A673 (cell line): ENCODE results near the gene KRTAP1-5. TPM values are rescaled to one million over a fixed set of nuclear protein-coding genes. Genes with fewer than 3 reads are reported as not detected.

Experiments
- BruUV-seq: library from RNA; stranded (reverse); fragments of 400-500 nt; replicated peaks from 2 replicates; lab custom pipeline; 2021; lab: Mats Ljungman, UMichigan
- CTCF ChIA-PET: fragments of 300-600 bp; sonication (Branson Sonifier 250); formaldehyde crosslinking; loops from one replicate; lab custom pipeline; 2022; ENCODE audit warnings: antibody characterized with exemption; lab: Charles Lee
- POLR2A ChIA-PET: fragments of 300-600 bp; sonication (Branson Sonifier 250); formaldehyde crosslinking; loops from one replicate; lab custom pipeline; 2022; ENCODE audit warnings: antibody characterized with exemption; ENCODE audit not compliant: low non-redundant PET; lab: Charles Lee
- DNase-seq: peaks from one replicate; pipeline ENCODE4 v3.0.0-alpha.2; 2015; ENCODE audit warnings: low spot score
- H3K27ac ChIP-seq: fragments of 200-600 bp; sonication (generic); 2 replicates; pipeline ENCODE4 v1.5.1; 2016; ENCODE audit warnings: mixed run types, low read depth, mild to moderate bottlenecking, mixed read lengths, antibody characterized with exemption, low read length; ENCODE audit not compliant: poor library complexity, severe bottlenecking
- H3K27me3 ChIP-seq: fragments of 200-600 bp; sonication (generic); replicated peaks from 2 replicates; pipeline ENCODE4 v1.6.1; 2017; ENCODE audit warnings: mixed run types, low read depth, mild to moderate bottlenecking, mixed read lengths, antibody characterized with exemption, low read length; ENCODE audit not compliant: insufficient read depth, poor library complexity
- H3K36me3 ChIP-seq: fragments of 200-600 bp; sonication (generic); 2 replicates; pipeline ENCODE4 v1.6.1; 2016; ENCODE audit warnings: mixed run types, mild to moderate bottlenecking, mixed read lengths, antibody characterized with exemption, low read length; ENCODE audit not compliant: insufficient read depth, poor library complexity, severe bottlenecking
- H3K4me1 ChIP-seq: fragments of 200-600 bp; sonication (generic); 2 replicates; pipeline ENCODE4 v1.6.1; 2017; ENCODE audit warnings: mixed run types, mild to moderate bottlenecking, mixed read lengths, antibody characterized with exemption, low read length; ENCODE audit not compliant: insufficient read depth, poor library complexity, severe bottlenecking
- H3K4me3 ChIP-seq: fragments of 200-600 bp; sonication (generic); 2 replicates; pipeline ENCODE4 v1.5.1; 2016; ENCODE audit warnings: low read depth, mixed run types, mild to moderate bottlenecking, mixed read lengths, low read length; ENCODE audit not compliant: poor library complexity, severe bottlenecking
- H3K9me3 ChIP-seq: fragments of 200-600 bp; sonication (generic); 2 replicates; pipeline ENCODE4 v1.6.1; 2016; ENCODE audit warnings: mixed run types, low read depth, mild to moderate bottlenecking, mixed read lengths, antibody characterized with exemption, low read length; ENCODE audit not compliant: poor library complexity, severe bottlenecking
- EZH2 ChIP-seq: fragments of 200-600 bp; sonication (generic); IDR thresholded peaks from 2 replicates; pipeline ENCODE4 v1.6.1; 2017; ENCODE audit warnings: borderline replicate concordance, low read depth, mild to moderate bottlenecking, mixed read lengths, antibody characterized with exemption, low read length; ENCODE audit not compliant: poor library complexity, severe bottlenecking
- intact Hi-C: fragments of 100-400 bp; cut with micrococcal nuclease; formaldehyde crosslinking; loops from one replicate; pipeline ENCODE4 v1.10.0; 2022; ENCODE audit not compliant: unreplicated experiment
- total RNA-seq: library from RNA; stranded (reverse); gene quantifications from 2 replicates; pipeline ENCODE4 v1.2.3, GENCODE V29; 2021
- TF ChIP-seq, protein P1 (sequence below): fragments of 300-800, 200-600 bp; sonication (generic); conservative IDR thresholded peaks from 2 replicates; pipeline ENCODE4 v1.5.1; 2017; ENCODE audit warnings: low read depth, mild to moderate bottlenecking, antibody characterized with exemption, low read length, moderate library complexity, mixed read lengths

Gene KRTAP1-5
- total RNA-seq, 1 experiment from 2014 or later, result not detected

DNA sequence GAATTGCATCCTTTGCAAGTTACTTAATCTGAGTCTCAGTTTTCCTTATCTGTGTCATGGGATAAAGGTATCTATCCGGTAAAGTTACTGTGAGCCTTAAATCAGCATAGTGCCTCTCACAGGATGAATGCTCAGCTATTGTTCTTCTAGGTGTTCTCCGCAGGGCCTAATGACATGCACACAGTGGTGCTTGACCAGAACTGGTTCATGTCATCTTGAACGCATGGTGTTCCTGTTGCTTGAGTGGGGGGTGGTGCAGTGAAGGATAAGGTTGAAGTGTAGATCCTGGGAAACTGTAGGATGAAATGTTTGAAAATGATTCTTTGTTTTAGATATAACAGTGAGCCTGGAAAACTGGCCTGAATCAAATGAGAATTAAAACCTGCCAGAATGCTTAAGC is 46.9 kb downstream of the KRTAP1-5 start:
- Histone ChIP-seq H3K27ac (no peak overlapping the region), H3K4me1 (no peaks in the 10 kb centered on the region), H3K27me3 (no peaks in the 10 kb centered on the region), H3K36me3 (no peaks in the 10 kb centered on the region), H3K9me3 (no peaks in the 10 kb centered on the region), H3K4me3 (no peak overlapping the region)
- POLR2A ChIA-PET, result no interaction called here
- DNase-seq, result no peak
- no TSS peak for BruUV-seq
- intact Hi-C loops, result no loop called here
- CTCF ChIA-PET, result no interaction called here
- TF ChIP-seq EZH2, result no peak
- TF ChIP-seq, protein P1, sequence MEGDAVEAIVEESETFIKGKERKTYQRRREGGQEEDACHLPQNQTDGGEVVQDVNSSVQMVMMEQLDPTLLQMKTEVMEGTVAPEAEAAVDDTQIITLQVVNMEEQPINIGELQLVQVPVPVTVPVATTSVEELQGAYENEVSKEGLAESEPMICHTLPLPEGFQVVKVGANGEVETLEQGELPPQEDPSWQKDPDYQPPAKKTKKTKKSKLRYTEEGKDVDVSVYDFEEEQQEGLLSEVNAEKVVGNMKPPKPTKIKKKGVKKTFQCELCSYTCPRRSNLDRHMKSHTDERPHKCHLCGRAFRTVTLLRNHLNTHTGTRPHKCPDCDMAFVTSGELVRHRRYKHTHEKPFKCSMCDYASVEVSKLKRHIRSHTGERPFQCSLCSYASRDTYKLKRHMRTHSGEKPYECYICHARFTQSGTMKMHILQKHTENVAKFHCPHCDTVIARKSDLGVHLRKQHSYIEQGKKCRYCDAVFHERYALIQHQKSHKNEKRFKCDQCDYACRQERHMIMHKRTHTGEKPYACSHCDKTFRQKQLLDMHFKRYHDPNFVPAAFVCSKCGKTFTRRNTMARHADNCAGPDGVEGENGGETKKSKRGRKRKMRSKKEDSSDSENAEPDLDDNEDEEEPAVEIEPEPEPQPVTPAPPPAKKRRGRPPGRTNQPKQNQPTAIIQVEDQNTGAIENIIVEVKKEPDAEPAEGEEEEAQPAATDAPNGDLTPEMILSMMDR, result no peak

DNA sequence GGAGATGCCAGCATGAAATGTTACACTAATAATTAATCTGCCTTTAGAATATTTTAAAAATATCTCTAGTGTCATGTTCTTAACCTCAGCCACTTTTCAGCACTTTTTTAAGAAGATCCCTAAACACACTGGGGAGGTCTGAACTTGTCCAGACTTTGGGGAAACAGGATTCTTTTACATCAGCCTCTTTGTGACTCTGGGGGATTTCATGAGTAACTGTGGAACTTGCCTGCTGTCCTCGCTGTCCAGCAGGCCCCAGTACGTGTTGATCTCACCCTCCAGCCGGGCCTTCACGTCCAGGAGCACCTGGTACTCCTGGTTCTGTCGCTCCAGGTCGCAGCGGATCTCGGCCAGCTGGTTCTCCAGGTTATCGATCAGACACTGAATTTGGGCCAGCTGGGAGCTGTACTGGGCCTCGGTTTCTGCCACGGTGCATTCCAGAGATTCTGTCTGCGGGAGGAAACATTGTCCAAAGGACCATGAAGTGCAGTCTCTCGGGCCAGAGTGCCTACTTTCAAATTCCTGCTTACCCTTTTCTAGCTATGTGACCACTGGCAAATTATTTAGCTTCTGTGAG is 48.3 kb downstream of the KRTAP1-5 start:
- no peak overlapping the region for H3K27ac ChIP-seq
- no peaks in the 10 kb centered on the region for H3K36me3 ChIP-seq
- H3K9me3 ChIP-seq, result no peaks in the 10 kb centered on the region
- no peaks in the 10 kb centered on the region for H3K27me3 ChIP-seq
- intact Hi-C loops, result no loop called here
- CTCF ChIA-PET, result no interaction called here
- POLR2A ChIA-PET, result no interaction called here
- BruUV-seq, result no TSS peak
- no peak for DNase-seq
- no peaks in the 10 kb centered on the region for H3K4me1 ChIP-seq
- TF ChIP-seq EZH2, result no peak
- TF ChIP-seq, protein P1, result no peak
- no peak overlapping the region for H3K4me3 ChIP-seq

Other genes with a start within 250 kb of the KRTAP1-5 start
- gene KRT27, start 244.7 kb downstream of the KRTAP1-5 start, total RNA-seq, result not detected in 2 replicates
- gene KRT28, start 227.2 kb downstream of the KRTAP1-5 start, total RNA-seq, result not detected in 2 replicates
- 35.0 and 36.2 TPM in 2 replicates for gene KRT10, start 204.6 kb downstream of the KRTAP1-5 start, total RNA-seq
- gene KRT12, start 160.0 kb downstream of the KRTAP1-5 start, total RNA-seq, result not detected in 2 replicates
- gene KRT20, start 142.0 kb downstream of the KRTAP1-5 start, total RNA-seq, result not detected in 2 replicates
- not detected in 2 replicates for gene KRT23, start 89.6 kb downstream of the KRTAP1-5 start, total RNA-seq
- gene KRT39, start 60.3 kb downstream of the KRTAP1-5 start, total RNA-seq, result not detected in 2 replicates
- 0.98 and 1.1 TPM in 2 replicates for gene KRT40, start 42.9 kb downstream of the KRTAP1-5 start, total RNA-seq
- not detected in 2 replicates for gene KRTAP3-3, start 33.0 kb downstream of the KRTAP1-5 start, total RNA-seq
- gene KRTAP3-2, start 27.3 kb downstream of the KRTAP1-5 start, total RNA-seq, result not detected in 2 replicates
- gene KRTAP3-1, start 18.1 kb downstream of the KRTAP1-5 start, total RNA-seq, result not detected in 2 replicates
- not detected in 2 replicates for gene KRTAP1-4, start 3.0 kb upstream of the KRTAP1-5 start, total RNA-seq
- not detected in 2 replicates for gene KRTAP1-3, start 7.7 kb upstream of the KRTAP1-5 start, total RNA-seq
- not detected in 2 replicates for gene KRTAP1-1, start 14.2 kb upstream of the KRTAP1-5 start, total RNA-seq
- not detected in 2 replicates for gene KRTAP2-1, start 20.1 kb upstream of the KRTAP1-5 start, total RNA-seq
- gene KRTAP2-2, start 28.0 kb upstream of the KRTAP1-5 start, total RNA-seq, result not detected in 2 replicates
- gene KRTAP2-3, start 32.9 kb upstream of the KRTAP1-5 start, total RNA-seq, result not detected in 2 replicates
- gene KRTAP2-4, start 38.7 kb upstream of the KRTAP1-5 start, total RNA-seq, result not detected in 2 replicates
- gene KRTAP4-7, start 56.9 kb upstream of the KRTAP1-5 start, total RNA-seq, result not detected in 2 replicates
- gene KRTAP4-8, start 70.9 kb upstream of the KRTAP1-5 start, total RNA-seq, result not detected in 2 replicates
- gene KRTAP4-16, start 75.0 kb upstream of the KRTAP1-5 start, total RNA-seq, result not detected in 2 replicates
- gene KRTAP4-9, start 78.2 kb upstream of the KRTAP1-5 start, total RNA-seq, result 1.0 and 1.2 TPM in 2 replicates
- not detected in 2 replicates for gene KRTAP4-11, start 91.2 kb upstream of the KRTAP1-5 start, total RNA-seq
- gene KRTAP4-12, start 97.0 kb upstream of the KRTAP1-5 start, total RNA-seq, result not detected in 2 replicates
- not detected in 2 replicates for gene KRTAP4-6, start 113.3 kb upstream of the KRTAP1-5 start, total RNA-seq
- gene KRTAP4-5, start 122.6 kb upstream of the KRTAP1-5 start, total RNA-seq, result not detected in 2 replicates
- gene KRTAP4-4, start 133.5 kb upstream of the KRTAP1-5 start, total RNA-seq, result not detected in 2 replicates
- gene KRTAP4-3, start 141.0 kb upstream of the KRTAP1-5 start, total RNA-seq, result not detected in 2 replicates
- not detected in 2 replicates for gene KRTAP4-2, start 151.0 kb upstream of the KRTAP1-5 start, total RNA-seq
- not detected in 2 replicates for gene KRTAP4-1, start 157.7 kb upstream of the KRTAP1-5 start, total RNA-seq
- gene KRTAP9-1, start 162.7 kb upstream of the KRTAP1-5 start, total RNA-seq, result not detected in 2 replicates
- not detected in 2 replicates for gene KRTAP9-2, start 199.4 kb upstream of the KRTAP1-5 start, total RNA-seq
- gene KRTAP9-3, start 205.2 kb upstream of the KRTAP1-5 start, total RNA-seq, result not detected in 2 replicates
- not detected in 2 replicates for gene KRTAP9-8, start 210.8 kb upstream of the KRTAP1-5 start, total RNA-seq
- not detected in 2 replicates for gene KRTAP9-4, start 222.5 kb upstream of the KRTAP1-5 start, total RNA-seq
- gene KRTAP9-9, start 228.2 kb upstream of the KRTAP1-5 start, total RNA-seq, result not detected in 2 replicates
- not detected in 2 replicates for gene KRTAP9-6, start 238.2 kb upstream of the KRTAP1-5 start, total RNA-seq
- gene KRTAP9-7, start 248.5 kb upstream of the KRTAP1-5 start, total RNA-seq, result not detected in 2 replicates